Right ventricle myocardium superior (tissue), 1 donor: ENCODE results near the gene CDON. TPM values are rescaled to one million over a fixed set of nuclear protein-coding genes. Genes with fewer than 3 reads are reported as not detected.
"Not testable (repeated sequence)": the region's sequence is repeated elsewhere in the genome, so short reads cannot be mapped to it uniquely, and the experiment has no call there.

Experiments
- ATAC-seq: fragments of 200-7000 bp; cut with Tn5 transposase; one replicate; pipeline ENCODE4 v1.9.1; 2020; ENCODE audit warnings: mild to moderate bottlenecking; ENCODE audit not compliant: poor library complexity
- DNase-seq: peaks from one replicate; pipeline ENCODE4 v3.0.0-alpha.2; 2020
- intact Hi-C: fragments of 100-400 bp; cut with DNase I; formaldehyde crosslinking; loops from one replicate; pipeline ENCODE4 v1.11.2; 2022
- total RNA-seq: library from RNA; stranded (reverse); fragmentation: NEBNext Ultra II Directional; extraction: Animal tissue kit (Norgen Biotek cat#: 25700); gene quantifications from one replicate; pipeline ENCODE4 v1.2.1, GENCODE V29; 2021
- donor health status: DM: no; HTN: yes; CAD: no; lungs with severe emphysema.

CDON gene
- total RNA-seq, 1 donor from 2014 or later, result 12.3 TPM

DNA sequence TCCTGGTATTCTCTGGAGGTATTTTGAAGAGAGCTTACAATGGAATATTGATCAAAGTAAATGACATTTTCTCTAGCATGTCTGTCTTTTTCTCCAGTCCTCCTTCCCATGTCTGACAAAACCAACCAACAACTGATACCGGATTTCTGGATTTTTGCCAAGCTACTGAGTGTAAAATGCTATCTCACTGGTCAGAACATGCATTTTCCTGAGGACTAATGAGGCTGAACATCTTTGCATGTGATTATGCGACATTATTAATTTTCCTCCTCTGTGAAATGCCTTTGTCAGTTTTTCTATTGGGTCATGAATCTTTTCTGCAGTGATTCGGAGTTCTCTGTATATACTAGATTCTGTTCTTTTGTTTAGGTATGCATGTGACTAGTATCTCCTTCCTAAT lies 51.4 kb downstream of the CDON start:
- intact Hi-C loops, result no loop called here
- no peak for ATAC-seq

DNA sequence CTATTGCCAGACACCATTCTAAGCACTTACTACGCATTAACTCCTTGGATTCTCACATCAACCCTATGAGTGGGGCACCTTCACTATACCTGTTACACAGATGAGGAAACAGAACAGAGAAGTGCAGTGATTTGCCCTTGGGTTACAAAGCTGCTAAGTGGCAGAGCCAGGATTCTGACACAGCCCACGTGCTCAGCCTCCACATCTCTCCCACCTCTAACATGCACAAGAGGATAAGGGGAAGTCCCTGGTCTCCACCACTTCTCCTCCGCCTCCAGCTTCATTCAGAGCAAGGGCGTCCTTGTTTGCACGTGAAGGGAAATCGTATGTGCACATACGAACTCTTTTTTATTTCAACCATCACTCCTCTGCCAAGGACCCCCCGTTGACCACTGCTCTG lies 53.7 kb downstream of the CDON start:
- intact Hi-C loops, result no loop called here
- no peak for DNase-seq

More for the DNA sequence above, 51.4 kb downstream of the CDON start:
- DNase-seq, result no peak

DNA sequence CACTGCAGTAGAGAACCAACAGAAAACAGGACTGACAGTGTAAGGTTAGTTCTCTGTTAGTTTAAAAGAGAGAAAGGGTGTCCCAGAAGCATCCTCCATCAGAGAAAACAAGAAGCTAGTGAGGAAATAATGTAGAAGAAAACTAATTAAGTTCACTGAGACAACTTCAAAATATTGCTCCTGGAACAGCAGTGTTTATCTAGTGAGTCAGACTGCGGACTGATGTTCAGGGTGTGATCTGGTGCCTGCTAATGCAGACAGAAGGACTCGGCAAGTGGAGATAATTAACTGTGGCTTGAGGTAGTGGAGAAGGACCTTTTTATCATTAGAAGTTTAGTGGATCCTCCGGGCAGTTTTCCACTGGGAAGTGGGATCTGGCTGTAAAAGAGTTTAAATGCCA lies 55.4 kb downstream of the CDON start:
- ATAC-seq (peak; percentile 52), DNase-seq (no peak)
- intact Hi-C loops, result no loop called here

More for the DNA sequence above, 53.7 kb downstream of the CDON start:
- ATAC-seq, result no peak

DNA sequence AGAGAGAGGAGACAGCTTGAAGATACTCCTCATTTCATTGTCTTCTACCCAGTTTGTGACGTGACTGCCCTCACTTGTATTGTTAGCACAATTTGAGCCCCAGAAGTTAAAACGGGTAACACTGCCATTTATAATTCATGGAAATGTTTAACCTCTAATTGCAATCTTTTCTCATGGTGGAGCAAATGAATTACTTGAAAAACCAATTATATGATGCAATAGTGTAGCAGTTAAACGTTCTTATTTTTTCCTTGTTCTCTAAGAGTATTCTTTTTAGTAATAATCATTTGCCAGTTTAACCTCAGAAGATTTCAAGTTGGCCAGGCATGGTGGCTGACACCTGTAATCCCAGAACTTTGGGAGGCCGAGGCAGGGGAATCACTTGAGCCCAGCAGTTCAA lies 56.6 kb downstream of the CDON start:
- intact Hi-C loops, result no loop called here
- ATAC-seq (no peak), DNase-seq (no peak)

DNA sequence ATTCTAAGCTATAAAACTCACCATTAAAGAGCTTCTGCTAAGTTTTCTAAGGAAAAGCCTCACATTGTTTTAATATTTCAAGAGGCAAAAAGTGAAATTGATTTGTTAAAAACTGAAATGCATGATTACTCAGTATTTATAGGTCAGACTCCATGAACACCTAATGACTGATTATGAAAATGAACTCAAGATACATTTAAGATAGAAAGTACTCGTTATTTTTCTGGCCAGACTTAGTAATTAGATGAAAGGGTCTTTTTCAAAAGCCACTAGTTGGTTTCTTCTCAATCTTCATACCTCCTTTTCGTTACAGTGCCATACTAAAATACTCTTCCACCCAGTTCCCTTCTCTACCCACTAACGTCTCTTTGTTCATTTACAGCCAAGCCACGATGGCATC lies 60.5 kb downstream of the CDON start:
- no peak for ATAC-seq
- intact Hi-C loops, result no loop called here
- no peak for DNase-seq

DNA sequence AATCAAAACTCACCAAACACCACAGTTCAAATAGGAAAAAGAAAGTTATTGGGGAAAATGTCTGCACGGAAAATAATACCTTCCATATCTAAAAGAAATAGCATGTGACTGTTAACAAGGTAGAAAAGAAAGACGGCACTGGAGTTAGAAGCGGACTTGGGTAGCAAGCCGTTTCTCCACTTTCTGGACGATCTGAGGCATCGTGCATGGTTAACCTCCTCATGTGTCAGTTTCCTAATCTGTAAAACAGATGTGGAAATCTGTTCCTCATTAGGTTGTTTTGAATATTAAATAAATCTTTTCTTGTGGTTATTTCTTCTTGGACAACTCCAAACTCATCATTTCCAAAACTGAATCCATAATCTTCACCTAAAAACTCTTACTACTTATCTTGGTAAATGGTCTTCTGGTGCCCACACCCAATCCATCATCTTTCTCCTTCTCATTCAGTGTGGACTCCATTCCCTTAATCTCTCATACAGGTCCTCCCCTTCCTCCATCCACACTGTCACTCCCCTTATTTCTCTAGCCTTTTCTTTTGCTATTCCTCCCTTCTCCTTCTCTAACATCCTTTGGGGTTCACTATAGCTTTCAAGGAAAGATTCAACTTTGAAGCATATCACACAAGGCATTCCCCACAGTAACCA lies 63.3 kb downstream of the CDON start:
- ATAC-seq (no peak), DNase-seq (no peak)
- intact Hi-C loops, result no loop called here

DNA sequence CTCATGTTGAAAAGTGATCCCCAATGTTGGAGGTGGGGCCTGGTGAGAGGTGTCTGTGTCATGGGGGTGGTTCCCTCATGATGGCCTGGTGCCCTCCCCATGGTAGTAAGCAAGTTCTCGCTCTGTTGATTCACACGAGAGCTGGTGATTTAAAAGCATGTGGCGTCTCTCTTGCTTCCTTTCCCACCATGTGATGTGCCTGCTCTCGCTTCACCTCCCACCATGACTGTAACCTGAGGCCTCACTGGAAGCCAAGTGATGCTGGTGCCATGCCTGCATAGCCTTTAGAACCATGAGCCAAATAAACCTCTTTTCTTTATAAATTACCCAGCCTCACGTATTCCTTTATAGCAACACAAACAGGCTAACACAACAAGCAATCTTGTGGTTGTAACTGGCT lies 64.4 kb downstream of the CDON start:
- DNase-seq, result no peak
- ATAC-seq, result no peak
- intact Hi-C loops, result no loop called here

DNA sequence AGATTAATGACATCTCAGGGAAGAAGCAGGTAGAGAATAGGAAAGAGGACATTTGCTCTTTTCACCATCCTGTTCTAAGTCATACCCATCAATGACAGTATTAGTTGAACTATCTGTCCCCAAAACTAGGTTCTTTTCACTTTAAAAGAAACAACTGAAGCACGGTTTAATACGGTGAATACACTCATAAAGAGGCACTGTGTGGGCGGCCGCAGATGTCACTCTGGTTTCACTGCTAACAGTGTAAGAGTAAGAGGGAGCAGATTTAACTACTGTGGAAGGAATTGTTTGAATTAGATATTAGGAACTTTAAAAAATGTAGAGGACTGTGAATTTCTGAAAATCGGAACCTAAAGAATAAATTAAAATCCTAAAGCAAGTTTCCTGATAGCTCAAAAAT lies 67.4 kb downstream of the CDON start:
- no peak for DNase-seq
- intact Hi-C loops, result no loop called here
- ATAC-seq, result no peak

DNA sequence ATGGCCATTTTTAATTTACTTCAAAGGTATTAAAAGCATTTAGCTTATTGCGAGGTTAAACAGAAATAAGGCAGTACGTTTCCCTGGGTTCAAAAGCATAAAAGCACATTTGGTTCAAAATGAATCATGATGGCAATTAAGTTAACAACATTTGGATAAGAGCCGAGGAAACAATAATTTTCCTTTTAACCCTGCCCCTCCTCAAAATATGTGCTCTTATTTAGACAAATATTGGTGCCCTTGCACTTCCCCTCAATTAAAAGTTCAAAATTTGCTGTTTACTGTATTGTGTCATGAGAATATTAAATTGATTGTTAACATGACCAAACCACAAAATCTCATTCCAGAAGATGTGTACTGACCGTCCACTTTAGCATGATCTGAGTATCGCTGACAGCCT lies 68.2 kb downstream of the CDON start:
- ATAC-seq, result no peak
- DNase-seq, result no peak
- intact Hi-C loops, result no loop called here

DNA sequence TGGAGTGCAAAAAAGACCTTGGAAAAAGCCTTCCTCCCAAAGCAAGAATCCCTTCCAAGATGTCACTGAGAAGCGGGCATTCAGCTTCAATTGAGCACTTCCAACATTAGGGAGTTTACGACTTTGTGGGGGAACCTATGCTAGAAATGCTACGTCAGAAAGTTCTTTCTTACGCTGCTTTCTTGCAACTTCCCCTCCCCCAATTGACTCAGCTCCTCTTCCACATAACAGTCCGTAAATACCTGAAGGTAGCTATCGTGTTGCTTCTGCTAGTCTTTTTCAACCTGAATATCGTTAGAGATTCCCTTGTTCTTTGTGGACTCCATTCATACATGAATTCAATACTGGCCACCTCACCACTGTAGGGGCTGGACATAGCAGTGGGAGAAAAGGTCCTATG lies 69.8 kb downstream of the CDON start:
- intact Hi-C loops, result no loop called here
- no peak for ATAC-seq
- DNase-seq, result no peak

DNA sequence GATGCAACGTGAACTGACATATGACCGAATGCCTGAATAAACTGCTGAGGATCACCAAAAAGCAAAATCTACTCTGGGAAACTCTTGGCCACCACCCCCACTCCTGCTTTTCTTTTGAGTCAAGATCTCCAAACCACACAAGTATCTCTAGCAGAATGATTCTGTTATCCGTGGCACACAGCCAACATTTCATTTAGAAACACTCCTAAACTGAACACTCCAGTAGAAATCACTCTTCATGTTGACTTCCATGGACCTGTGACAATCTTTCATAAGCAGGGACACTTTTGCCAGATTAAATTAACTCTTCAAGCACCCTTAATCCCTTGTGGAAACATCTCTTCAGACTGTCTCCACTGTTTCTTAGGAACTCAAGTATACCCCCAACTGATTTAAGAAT lies 72.4 kb downstream of the CDON start:
- intact Hi-C loops, result no loop called here
- DNase-seq, result no peak
- peak; percentile 87 for ATAC-seq

DNA sequence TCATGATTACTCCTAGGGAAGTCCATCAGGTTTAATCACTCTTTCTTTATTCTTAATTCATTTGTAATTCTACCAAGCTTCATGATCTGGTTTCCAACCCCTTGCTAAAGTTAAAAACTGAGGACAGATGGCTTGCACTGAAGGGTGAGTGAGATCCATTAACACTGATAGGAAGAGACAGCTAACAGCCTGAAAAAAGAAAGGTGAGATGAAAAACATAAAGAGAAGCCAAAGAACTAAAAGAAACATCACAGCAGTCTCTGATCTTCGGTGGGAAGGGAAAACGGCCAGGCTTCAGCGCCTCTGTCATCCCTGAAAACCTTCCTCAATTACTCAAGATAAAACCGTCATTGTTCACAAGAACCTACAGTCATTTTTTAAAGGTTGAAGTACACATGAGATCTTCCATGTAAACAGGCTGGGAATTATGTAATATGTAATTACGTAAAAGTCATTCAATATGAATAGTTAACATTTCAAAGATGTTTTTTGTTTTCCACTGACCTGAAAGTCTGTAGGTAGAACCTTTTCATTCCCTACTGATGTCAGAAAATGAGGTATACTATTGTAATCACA lies 75.5 kb downstream of the CDON start:
- intact Hi-C loops, result no loop called here
- ATAC-seq (no peak), DNase-seq (no peak)

DNA sequence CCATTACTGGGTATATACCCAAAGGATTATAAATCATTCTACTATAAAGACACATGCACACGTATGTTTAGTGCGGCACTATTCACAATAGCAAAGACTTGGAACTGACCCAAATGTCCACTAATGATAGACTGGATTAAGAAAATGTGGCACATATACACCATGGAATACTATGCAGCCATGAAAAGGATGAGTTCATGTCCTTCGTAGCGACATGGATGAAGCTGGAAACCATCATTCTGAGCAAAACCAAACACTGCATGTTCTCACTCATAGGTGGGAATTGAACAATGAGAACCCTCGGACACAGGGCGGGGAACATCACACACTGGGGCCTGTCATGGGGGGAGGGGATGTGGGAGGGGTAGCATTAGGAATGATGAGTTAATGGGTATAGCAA lies 76.7 kb downstream of the CDON start:
- ATAC-seq, intact Hi-C loops, DNase-seq: not testable (repeated sequence)

DNA sequence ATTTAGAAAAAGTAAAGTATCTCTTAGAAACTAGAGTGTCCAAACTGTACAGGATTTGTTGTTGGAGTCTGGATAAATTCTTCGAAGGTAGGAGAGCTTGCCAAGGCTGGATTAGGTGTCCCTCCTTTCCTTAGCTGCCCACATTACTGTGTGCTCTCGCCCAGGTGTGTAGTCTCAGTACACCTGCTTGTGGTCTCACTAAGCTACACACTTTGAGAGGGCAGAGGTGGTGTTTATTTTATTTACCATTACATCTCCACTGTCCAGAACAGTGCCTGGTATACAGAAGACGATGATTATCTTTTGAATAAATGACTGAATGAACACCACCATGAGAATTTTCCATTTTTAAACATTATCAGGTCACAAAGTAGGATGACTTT lies 80.3 kb downstream of the CDON start:
- intact Hi-C loops, result no loop called here
- ATAC-seq, result no peak
- DNase-seq, result no peak

DNA sequence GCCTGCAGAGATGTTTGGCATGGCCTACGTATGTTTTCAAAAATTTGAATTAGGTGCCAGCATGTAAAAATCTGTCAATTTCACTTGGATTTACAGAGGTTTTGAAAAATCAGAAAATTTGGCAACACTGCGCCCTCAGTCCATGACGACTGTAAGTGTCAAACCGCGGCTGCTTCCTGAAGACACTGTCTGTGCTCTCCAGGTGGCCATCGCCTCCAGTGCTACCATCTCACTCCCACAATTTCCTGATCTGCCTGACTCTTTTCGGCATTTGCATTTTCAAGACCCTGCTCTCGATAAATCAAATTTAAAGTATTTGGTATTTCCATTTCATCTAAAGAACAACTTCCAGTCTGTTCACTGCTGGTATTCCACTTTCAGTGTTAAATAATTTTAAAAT lies 82.2 kb downstream of the CDON start:
- intact Hi-C loops, result no loop called here
- DNase-seq (no peak), ATAC-seq (no peak)

DNA sequence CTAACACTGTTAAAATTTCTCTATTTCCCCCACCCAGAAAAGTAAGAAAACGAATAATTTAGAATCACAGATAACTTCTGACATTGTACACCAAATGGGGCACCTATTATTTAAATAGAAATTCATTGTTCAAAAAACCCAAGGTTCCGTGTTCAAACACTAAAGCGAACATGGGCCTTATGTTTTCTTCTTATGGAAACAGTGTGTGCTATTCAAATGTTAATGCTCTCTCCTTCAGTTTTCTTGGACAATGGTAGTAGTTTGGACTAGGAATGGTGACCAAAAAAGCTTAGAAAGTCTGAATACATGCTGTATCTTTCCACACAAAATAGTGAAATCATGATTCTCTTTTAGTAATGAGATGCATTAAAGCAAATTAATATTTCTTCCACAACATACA lies 83.2 kb downstream of the CDON start:
- ATAC-seq (no peak), DNase-seq (no peak)
- intact Hi-C loops, result no loop called here

DNA sequence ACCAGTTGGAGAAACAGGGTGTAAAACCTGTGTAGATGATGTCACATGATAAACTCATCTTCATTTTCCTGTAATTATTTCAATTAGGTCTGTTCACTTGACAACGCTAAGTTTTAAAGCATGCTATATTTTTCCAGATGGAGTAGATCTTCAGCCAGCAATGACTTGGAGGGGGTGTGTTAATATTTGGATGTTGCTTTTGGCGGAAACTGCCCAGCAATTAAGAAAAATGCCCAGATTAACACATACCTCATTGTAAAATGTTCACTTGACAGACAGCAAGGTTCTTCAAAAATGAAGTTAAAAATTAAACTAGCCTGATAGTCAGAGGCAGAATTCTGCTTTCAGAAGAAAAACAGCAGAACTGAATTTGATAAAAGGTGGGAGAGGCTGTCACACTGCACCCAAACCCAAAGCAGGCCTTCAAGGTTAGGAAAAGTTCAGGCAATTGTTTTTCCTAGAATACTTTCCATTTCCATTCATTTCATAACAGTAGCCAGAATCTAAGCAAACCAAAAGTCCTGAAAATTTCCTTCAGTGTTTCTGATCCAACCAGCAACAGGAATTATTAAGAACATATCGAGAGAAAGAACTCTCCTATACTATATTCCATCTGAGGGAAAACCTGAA lies 83.8 kb downstream of the CDON start:
- intact Hi-C loops, result no loop called here
- no peak for ATAC-seq

DNA sequence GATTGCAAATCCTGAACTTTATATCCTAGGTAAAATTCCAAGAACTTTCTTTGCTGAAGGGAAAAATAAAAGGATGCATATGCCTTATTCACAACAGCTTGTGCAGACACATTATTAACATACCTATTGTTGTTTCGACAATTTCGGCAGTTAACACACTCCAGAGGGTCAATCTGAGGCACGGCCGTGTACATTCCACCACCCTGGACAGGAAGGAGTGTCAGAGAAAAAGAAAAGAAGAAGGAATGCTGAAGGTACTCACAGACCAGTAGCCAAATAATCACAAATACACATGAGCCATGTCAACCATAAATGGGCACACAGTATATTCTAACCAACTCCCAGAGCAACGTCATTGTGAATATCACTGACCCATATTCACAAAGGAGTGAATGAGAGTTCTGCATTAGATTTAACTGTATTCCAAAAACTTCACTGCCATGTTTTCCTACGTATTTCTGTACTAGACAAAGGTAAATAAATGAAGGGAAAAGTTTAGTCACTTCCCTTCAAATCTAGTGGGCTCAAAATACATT lies 84.4 kb downstream of the CDON start:
- no peak for DNase-seq
- intact Hi-C loops, result no loop called here
- no peak for ATAC-seq

More for the DNA sequence above, 83.8 kb downstream of the CDON start:
- no peak for DNase-seq

DNA sequence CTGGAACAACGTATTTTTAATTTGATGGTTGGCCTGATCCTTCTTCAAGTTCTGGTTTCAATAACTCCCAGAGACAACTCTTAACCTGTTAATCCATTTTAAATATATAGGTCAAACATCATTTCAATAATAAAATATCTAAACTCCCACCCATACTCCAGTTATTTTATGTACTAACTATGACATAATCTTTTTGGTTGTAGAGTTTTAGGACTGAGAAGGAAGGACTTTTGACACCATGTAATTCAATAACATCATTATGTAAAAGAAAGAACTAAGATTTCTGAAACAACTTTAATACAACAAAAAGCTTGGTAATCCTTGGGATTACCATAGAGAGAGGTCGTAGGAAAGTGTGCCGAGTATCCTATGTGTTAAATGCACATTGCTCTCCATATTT lies 85.3 kb downstream of the CDON start:
- intact Hi-C loops, result no loop called here
- ATAC-seq (no peak), DNase-seq (no peak)

DNA sequence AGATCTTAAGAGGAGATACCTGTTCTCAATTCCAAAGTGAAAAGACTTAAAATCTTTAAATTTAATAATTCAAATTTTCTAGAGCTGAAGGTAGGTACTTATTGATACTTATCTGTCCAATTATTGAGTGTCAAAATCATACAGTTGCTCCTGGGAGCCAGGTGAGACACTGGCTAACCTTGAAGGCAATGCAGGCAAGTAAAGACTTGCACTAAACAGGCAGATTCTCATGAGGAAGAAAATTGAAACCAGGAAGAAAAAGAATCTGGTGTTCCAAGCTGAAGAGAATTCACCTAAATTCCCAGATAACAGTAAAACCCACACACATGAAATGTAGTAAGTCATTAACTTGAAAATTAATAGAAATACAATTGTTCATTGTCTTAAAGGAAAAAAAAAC lies 86.5 kb downstream of the CDON start:
- ATAC-seq (no peak), DNase-seq (no peak)
- intact Hi-C loops, result no loop called here
